Progenitor cell of endocrine pancreas (in vitro differentiated cells): ENCODE data around the gene PRSS2. TPM values are rescaled to one million over a fixed set of nuclear protein-coding genes. Genes with fewer than 3 reads are reported as not detected.
"Not testable (repeated sequence)": the region's sequence is repeated elsewhere in the genome, so short reads cannot be mapped to it uniquely, and the experiment has no call there.

Source experiments
- DNase-seq: peaks from one replicate; pipeline ENCODE4 v3.0.0; 2021; ENCODE audit warnings: low spot score; ENCODE audit not compliant: unreplicated experiment
- H3K27ac Mint-ChIP-seq: 2 replicates; pipeline ENCODE4 v1.8.0; 2021; ENCODE audit warnings: mild to moderate bottlenecking, moderate library complexity, mixed read lengths
- H3K27me3 Mint-ChIP-seq: 2 replicates; pipeline ENCODE4 v1.8.0; 2021; ENCODE audit warnings: mixed read lengths
- H3K36me3 Mint-ChIP-seq: 2 replicates; pipeline ENCODE4 v1.8.0; 2022; ENCODE audit warnings: mixed read lengths; ENCODE audit not compliant: insufficient read depth
- H3K4me1 Mint-ChIP-seq: 2 replicates; pipeline ENCODE4 v1.8.0; 2021; ENCODE audit warnings: low read depth, mixed read lengths
- H3K4me3 Mint-ChIP-seq: 2 replicates; pipeline ENCODE4 v1.8.0; 2021; ENCODE audit warnings: low read depth, mild to moderate bottlenecking, moderate library complexity, mixed read lengths
- H3K9me3 Mint-ChIP-seq: 2 replicates; pipeline ENCODE4 v1.8.0; 2021; ENCODE audit warnings: low read depth, mixed read lengths
- total RNA-seq: library from RNA; stranded (reverse); gene quantifications from 2 replicates; pipeline ENCODE4 v1.2.1, GENCODE V29; 2021
- TF ChIP-seq, protein P1 (sequence below): fragments of 200-600 bp; sonication (generic); IDR thresholded peaks from one replicate; pipeline ENCODE4 v1.5.0; 2021; ENCODE audit warnings: antibody characterized with exemption, mild to moderate bottlenecking; ENCODE audit not compliant: unreplicated experiment

The PRSS2 gene
- total RNA-seq, 1 donor from 2014 or later, result 5.3 TPM

DNA sequence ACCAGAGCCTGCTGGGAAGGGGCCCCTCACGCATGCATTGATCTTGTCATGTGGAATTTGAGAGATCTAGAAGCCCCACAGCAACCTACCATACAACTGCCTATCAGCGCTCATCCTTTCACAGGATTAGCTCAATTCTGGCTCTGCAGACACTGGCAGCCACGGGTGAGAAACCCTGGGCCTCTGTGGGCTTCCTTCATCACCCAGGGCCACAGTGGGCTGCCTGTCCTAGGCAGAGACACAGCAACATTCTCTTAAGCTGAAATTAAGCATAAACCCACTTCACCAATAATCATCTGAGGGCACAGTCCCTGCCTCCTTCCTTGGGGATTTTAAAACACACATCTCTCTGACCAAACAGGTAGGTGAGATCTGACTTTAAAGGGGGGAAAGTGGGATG lies 3.3 kb upstream of the PRSS2 start:
- Mint-ChIP-seq H3K9me3 (no peaks in the 10 kb centered on the region), H3K4me3 (no peak overlapping the region), H3K27me3 (peaks cover 38% of the 10 kb centered on the region), H3K27ac (no peak overlapping the region), H3K4me1 (peaks cover 6% of the 10 kb centered on the region), H3K36me3 (no peaks in the 10 kb centered on the region)
- DNase-seq, result no peak
- TF ChIP-seq, protein P1, sequence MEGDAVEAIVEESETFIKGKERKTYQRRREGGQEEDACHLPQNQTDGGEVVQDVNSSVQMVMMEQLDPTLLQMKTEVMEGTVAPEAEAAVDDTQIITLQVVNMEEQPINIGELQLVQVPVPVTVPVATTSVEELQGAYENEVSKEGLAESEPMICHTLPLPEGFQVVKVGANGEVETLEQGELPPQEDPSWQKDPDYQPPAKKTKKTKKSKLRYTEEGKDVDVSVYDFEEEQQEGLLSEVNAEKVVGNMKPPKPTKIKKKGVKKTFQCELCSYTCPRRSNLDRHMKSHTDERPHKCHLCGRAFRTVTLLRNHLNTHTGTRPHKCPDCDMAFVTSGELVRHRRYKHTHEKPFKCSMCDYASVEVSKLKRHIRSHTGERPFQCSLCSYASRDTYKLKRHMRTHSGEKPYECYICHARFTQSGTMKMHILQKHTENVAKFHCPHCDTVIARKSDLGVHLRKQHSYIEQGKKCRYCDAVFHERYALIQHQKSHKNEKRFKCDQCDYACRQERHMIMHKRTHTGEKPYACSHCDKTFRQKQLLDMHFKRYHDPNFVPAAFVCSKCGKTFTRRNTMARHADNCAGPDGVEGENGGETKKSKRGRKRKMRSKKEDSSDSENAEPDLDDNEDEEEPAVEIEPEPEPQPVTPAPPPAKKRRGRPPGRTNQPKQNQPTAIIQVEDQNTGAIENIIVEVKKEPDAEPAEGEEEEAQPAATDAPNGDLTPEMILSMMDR, result no peak

DNA sequence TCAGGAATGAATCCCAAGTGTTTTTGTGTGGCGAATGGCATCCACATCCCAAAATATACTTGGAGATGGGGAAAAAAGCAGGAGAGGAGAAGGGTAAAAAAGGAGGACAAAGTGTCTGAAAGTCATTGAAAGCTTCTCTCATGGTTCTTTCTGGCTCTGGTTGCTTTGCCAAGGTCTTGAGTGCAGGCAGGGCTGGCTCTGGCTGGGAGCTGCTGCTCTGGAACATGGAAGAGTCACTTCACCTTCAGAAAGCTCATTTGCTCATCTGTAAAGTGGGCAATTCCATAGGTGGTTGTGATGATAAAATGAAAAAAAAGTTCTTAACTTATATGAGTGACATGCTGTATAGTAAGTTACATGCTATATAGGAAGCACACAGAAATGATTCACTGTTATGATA lies 2.9 kb upstream of the PRSS2 start:
- H3K36me3 Mint-ChIP-seq, result no peaks in the 10 kb centered on the region
- H3K9me3 Mint-ChIP-seq, result no peaks in the 10 kb centered on the region
- DNase-seq, result no peak
- H3K27ac Mint-ChIP-seq, result no peak overlapping the region
- peaks cover 38% of the 10 kb centered on the region for H3K27me3 Mint-ChIP-seq
- TF ChIP-seq, protein P1, result no peak
- peaks cover 6% of the 10 kb centered on the region for H3K4me1 Mint-ChIP-seq
- H3K4me3 Mint-ChIP-seq, result no peak overlapping the region

DNA sequence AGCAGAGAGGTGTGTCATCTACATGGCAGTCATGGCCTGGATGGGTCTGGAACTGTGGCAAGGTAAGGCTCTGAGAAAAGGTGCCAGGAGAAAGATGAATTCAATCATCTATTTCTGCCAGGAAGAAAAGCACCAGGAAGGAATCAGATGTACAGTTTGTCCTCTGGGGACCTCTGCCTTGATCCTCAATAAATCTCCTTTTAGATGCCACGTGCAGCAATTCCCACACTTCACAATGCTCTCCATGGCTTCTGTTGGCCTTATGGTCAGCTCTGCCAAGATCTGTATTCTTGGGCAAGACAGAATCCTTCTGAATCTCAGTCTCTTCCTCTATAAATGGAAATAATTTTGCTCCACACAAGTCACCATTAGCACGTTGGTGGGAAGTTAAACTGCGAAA lies 1.9 kb upstream of the PRSS2 start:
- H3K4me3 Mint-ChIP-seq, H3K27ac Mint-ChIP-seq, H3K9me3 Mint-ChIP-seq, H3K36me3 Mint-ChIP-seq, DNase-seq, H3K4me1 Mint-ChIP-seq: not testable (repeated sequence)
- H3K27me3 Mint-ChIP-seq, result peaks cover 46% of the 10 kb centered on the region

DNA sequence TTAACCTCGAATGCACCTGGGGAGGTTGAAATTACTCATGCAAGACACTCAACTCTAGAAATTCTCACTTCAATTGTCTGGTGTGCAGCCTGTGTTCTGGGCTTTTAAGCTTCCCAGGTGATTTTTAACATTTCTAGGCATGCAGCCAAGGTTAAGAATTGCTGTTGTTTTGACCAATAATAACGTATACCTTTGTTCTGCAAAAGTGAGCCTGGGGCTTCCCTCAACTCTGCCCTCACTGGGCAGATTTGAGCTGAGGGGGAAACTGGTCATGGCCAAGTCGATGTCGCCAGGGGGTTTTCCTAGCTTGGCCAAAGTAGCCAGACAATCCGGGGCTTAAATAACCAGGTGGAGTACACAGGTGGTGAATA lies 568 bp downstream of the PRSS2 start:
- no peak overlapping the region for H3K4me3 Mint-ChIP-seq
- no peaks in the 10 kb centered on the region for H3K36me3 Mint-ChIP-seq
- no peaks in the 10 kb centered on the region for H3K9me3 Mint-ChIP-seq
- H3K4me1 Mint-ChIP-seq, result peaks cover 3% of the 10 kb centered on the region
- no peak for DNase-seq
- H3K27ac Mint-ChIP-seq, result no peak overlapping the region
- peaks cover 50% of the 10 kb centered on the region for H3K27me3 Mint-ChIP-seq
- TF ChIP-seq, protein P1, result no peak

DNA sequence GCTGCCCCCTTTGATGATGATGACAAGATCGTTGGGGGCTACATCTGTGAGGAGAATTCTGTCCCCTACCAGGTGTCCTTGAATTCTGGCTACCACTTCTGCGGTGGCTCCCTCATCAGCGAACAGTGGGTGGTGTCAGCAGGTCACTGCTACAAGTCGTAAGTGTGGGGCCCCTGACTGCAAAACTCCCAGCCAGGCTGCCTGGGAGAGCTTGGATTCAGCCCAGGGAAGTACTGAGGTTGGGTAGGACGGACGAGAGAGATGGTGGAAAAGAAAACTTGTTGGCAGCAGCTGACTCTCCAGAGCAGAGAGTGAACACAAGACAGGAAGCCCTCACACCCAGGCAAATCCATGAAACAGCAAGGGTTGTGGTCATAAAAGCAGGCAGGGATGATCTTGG lies 1.3 kb downstream of the PRSS2 start:
- H3K36me3 Mint-ChIP-seq, result no peaks in the 10 kb centered on the region
- no peak for DNase-seq
- H3K4me3 Mint-ChIP-seq, result no peak overlapping the region
- no peak overlapping the region for H3K27ac Mint-ChIP-seq
- TF ChIP-seq, protein P1, result no peak
- peaks cover under 1% of the 10 kb centered on the region for H3K9me3 Mint-ChIP-seq
- peaks cover 50% of the 10 kb centered on the region for H3K27me3 Mint-ChIP-seq
- peaks cover 3% of the 10 kb centered on the region for H3K4me1 Mint-ChIP-seq

DNA sequence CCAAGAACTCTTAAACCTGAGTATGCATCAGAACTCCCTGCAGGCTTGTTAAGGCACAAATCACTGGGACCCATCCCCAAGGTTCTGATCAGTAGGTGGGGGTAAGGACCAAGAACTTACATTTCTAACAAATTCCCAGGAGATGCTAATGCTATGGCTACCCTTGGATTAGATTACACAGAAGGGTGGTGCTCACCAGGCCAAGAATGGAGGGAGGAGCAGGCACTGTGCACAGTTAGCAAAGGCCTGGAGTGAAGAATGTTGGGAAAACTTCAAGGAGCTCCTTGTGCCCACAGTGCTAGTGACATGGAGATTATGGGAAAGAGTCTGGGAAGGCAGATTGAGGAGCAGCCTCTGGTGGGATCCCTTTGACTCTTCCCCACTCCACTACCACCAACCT lies 1.9 kb downstream of the PRSS2 start:
- no peak for DNase-seq
- Mint-ChIP-seq H3K27me3 (peaks cover 47% of the 10 kb centered on the region), H3K27ac (no peak overlapping the region), H3K9me3 (peaks cover 4% of the 10 kb centered on the region), H3K36me3 (no peaks in the 10 kb centered on the region), H3K4me1 (peaks cover 3% of the 10 kb centered on the region), H3K4me3 (no peak overlapping the region)
- TF ChIP-seq, protein P1, result no peak
